GM21447 (cell line): ENCODE results near the gene ANO2.

Source experiments
- ATAC-seq: cut with Tn5 transposase; IDR thresholded peaks from one replicate; pipeline ENCODE4 v1.9.1; 2021; ENCODE audit not compliant: unreplicated experiment

ANO2 gene

DNA sequence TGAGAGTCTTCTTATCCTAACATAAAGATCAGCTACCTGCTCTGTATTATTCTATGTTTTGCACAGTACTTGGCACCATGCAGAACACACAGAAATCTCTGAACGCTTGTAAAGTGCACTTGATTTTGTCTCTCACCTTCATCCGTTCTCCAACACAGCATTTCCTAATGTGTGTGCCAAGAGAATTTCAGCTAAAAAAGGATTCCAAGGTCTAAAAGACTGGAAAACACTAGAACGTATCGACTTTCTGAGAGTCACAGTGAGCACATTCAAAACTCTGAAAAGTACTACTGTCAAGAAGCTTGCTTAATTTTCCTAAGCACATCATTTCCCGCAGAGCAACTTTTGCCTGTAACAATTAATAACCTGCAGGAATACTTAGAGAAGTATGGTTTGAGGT, 211.1 kb downstream of the ANO2 start:
- no peak for ATAC-seq

DNA sequence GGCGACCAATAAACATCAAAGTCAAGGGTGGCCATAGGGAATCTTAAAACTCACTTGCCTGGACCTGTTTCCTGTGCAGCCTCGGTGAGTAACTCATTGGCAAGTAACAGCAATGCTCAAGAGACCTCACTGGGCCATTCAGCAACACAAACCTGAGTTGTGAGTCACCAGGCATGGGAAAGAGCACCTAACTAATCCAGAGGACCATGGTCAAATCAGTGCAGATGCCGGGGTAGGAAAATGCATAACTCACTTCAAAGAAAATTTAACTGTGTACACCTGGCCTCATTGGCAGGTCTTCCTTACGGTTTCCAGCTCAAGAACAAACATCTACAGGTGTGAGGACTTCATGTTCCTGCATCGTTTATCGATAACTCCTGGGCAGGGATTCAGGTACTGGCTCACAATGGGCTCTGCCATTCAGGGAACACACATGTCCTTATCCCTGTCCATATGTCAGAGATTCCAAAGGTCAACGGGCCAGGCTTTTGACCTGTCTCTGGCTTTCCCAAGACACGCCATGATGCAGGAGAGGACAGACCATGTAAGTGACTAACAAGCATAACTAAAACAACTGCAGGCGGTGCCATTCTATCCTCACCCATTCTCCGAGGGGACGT, 211.8 kb downstream of the ANO2 start:
- ATAC-seq: no peak

- no peak for ATAC-seq
Measured at GRCh38 chr12:5730962-5731361, 214.1 kb downstream of the ANO2 start.

DNA sequence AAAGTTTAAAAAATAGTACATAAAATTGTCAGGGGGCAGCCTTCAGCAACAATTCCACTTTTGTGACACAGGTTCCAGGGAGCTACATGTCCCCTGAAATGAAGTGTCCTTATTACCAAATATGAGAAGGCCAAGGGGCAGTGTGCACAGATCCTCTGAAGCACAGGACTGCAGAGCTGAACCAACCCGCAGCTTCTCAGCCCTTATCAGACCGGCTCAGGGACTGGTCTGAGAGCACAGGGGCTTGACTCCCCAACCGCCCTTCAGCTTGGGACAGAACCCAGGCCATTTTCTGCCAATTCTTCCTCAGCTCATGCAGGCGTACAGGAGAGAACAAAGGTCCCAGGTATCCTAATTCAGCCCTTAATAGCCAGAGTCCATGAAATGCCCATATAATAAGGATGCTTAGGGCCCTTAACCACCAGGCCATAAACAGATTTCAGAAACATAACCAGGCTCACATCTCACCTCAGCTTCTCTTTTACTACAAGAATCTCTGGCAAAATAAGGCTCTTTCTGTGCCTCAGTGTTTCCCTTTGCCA, 221.3 kb downstream of the ANO2 start:
- no peak for ATAC-seq

- ATAC-seq: no peak
Measured at GRCh38 chr12:5723071-5723470, 222.0 kb downstream of the ANO2 start.

DNA sequence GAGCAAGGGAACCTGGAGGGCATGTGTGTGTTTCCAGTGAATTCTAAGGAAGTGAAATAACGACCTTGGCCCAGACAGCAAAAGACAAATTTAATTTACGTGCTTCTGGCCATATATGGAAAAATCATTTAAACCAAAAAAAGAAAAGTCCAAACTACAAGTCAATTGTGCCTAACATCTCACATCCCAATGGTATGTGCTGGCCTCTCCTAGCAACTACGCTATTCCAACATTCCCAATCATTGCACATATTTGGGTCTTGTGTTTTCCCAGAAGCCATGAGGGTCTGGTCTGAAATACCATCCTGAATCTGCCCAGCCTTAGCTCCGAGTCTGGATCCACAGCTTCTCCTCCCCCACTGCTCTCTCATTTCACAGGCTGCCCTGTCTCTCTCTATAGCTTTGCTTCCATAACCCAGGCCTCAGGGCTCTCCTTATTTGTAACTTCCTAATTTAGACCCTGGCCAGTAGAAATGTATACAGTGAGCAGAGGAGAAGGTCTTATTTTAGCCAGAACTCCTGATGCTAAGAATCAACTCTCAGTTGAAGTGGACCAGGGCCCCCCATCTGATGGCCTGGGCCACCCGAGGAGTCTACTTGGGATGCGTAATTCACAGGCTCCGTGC, 224.6 kb downstream of the ANO2 start:
- ATAC-seq: no peak

DNA sequence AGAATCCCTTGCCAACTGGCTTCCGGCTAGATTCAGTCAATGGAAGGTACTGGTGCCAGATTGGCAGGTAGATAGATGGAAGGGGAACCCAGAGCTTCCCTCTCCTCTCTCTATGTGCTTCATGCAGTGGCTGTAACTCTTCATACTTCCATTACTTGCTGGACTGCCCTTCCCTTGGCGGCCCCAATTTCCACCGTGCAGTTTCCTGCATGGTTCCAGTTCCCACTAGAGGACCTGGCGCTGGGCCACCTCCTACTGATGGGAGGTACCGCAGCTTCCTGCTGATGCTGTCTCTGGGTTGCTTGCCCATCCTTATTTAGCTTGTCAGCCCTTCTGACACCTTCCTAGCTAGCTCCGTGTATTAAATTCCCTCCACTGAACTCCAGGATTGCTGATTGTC, 226.4 kb downstream of the ANO2 start:
- no peak for ATAC-seq

DNA sequence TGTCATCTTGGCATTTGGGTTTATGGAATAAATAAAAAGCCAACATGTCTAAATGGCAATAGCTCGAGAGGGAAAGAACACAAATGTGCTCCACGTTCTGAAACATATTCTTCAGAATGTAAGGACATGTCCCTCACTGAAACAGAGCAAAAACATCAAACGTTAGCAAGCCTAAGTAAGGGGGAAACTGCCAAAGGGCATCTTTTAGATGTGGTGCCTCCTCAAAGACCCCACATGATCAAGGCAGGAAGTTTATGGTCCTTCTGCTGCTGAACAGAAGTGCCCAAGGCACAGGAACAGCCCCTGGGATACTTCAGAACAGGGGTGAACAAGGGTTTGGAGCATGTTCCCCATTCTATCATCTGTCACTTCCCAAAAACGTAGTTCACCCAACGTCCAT, 227.0 kb downstream of the ANO2 start:
- ATAC-seq: no peak

- no peak for ATAC-seq
Measured at GRCh38 chr12:5716976-5717375, 228.1 kb downstream of the ANO2 start.

- no peak for ATAC-seq
Measured at GRCh38 chr12:5716201-5716600, 228.9 kb downstream of the ANO2 start.

- no peak for ATAC-seq
Measured at GRCh38 chr12:5715021-5715420, 230.0 kb downstream of the ANO2 start.

DNA sequence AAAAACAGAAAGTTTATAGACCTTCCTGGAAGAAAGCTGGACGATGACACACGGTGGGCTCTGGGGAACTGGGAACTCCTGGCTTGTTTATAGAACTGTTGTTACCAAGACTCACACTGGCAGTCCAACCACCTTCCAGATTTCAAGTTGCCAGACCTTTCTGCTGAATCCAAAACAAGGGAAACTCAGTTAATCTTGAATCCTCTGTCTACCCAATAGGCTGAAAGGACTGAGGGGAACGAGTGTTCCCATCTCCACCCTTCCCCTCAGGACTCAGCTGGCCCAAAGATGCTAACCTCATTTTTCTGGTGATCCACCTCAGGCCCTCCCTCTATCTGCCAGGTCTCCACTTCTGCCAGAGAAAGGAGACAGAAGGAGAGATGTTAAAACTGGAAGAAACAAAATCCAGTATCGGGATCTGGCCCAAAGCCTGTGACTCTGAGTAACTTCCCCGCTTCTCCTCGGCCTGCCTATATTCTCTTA, 231.4 kb downstream of the ANO2 start:
- no peak for ATAC-seq

GRCh38 chr12:5710260-5710878, 234.7 kb downstream of the ANO2 start:
- ATAC-seq: no peak

DNA sequence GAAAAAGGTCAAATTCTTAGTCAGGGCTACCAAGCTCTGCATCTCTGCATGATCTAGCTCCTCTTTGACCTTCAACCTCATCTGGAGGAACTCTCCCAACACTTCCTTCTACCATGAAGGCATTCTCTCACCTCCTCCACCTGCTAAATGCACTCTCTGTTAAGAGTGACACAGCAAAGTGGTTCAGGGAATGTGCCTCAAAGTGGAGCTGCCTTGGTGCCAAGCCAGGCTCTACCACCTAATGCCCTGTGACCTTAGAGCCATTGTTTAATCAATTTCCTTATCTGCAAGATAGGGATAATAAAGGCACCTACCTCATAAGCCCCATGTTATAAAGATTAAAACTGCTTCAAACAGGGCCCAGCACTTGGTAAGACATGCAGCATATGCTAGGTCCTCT, 236.7 kb downstream of the ANO2 start:
- no peak for ATAC-seq

DNA sequence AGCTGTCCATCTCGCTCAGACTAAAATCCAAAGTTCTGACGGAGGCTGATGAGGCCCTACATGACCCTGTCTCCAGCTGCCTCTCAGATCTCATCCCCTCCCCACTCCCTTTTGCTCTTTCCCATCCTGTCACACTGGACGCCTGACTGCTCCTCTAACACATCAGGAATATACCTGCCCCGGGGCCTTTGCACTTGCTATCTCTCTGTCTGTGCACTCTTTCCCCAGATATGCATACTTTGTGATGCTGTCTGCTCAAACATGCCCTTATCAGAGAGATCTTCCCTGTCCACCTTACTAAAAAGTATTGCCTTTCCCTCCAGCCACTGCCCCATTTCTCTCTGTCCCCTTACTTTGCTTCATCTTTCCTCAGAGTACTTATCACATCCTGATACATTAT, 238.8 kb downstream of the ANO2 start:
- ATAC-seq: no peak

GRCh38 chr12:5705791-5706190, 239.3 kb downstream of the ANO2 start:
- no peak for ATAC-seq

- ATAC-seq: no peak
Measured at GRCh38 chr12:5694759-5695409, 250.2 kb downstream of the ANO2 start.

DNA sequence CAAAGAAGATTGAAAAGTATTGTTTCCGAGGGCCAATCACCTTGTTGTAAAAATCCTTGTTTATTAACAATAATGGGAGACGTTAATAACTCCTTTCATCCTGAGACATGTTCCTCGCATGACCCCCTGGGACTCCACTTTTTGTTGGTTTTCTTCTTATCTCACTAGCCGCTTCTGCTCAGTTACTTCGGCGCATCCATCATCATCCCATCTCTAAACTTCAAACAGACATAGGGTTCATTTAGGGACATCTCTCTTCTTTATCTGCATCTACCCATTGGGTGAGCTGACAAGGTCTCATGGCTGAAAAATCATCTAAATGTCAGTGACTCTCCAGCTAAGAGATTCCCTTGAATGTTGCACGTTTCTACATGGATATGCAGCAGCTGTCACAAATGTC, 252.2 kb downstream of the ANO2 start:
- ATAC-seq: no peak

DNA sequence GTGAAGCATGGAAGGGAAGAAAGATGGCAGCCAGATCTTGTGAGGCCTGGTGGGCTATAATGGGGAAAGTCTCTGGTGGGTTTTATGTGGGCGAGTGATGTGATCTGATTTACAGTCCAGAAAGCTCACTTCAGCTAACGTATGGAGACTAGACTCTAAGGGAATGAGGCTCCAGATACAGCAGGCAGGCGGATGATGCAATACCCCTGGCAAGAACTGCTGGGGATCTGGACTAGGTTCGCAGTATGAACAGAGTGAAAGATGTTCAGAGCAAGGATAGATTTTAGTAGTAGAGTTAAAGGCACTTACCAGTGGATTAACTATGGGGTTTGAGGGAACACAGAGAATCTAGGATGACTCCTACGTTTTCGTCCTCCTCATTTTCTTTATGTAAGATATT, 253.1 kb downstream of the ANO2 start:
- ATAC-seq: no peak

DNA sequence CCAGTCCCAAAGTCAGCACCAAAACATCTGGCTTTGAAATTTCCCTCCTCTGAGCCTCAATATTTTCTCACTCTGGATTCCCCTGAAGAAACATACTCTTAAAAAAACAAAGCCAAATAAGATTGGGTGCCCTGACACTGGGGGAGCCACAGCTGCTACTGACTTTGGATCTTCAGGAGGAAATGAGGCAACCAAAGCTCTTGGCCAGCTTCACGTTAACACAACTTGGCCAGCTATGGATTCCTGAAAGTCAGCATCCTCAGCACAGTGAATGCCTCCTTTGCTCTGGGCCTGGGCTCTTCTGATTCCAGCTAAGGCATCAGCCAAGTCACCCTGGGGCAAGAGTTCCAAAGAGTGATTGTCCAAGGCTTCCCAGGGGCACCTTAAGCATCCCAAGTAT, 254.8 kb downstream of the ANO2 start:
- ATAC-seq: no peak

- ATAC-seq: no peak
Measured at GRCh38 chr12:5689773-5690172, 255.3 kb downstream of the ANO2 start.

- ATAC-seq: no peak
Measured at GRCh38 chr12:5688226-5688625, 256.8 kb downstream of the ANO2 start.
